K562 (cell line): Measurements from ENCODE around the gene NRP2. TPM values are rescaled to one million over a fixed set of nuclear protein-coding genes. Genes with fewer than 3 reads are reported as not detected.

Experiments used
- ATAC-seq: fragments of 200-7000 bp; cut with Tn5 transposase; 3 replicates; pipeline ENCODE4 v1.9.1; 2020; ENCODE audit warnings: moderate library complexity
- BruUV-seq: library from RNA; stranded (reverse); fragments of 400-500 nt; replicated peaks from 2 replicates; lab custom pipeline; 2021; lab: Mats Ljungman, UMichigan
- CTCF ChIA-PET: fragments of 300-600 bp; formaldehyde crosslinking; extraction: SDS; loops from one replicate; lab custom pipeline; 2021; ENCODE audit warnings: low intra/inter-chr PET ratio; lab: Yijun Ruan, JAX
- POLR2A ChIA-PET: fragments of 300-600, 350-650 bp; sonication (Branson Sonifier 250); formaldehyde crosslinking; extraction: SDS; loops from one replicate; lab custom pipeline; 2021; ENCODE audit warnings: antibody characterized with exemption, inconsistent platforms; lab: Yijun Ruan, JAX
- DNase-seq, 4 experiments: peaks; one replicate each; pipeline versions ENCODE4 v3.0.0 to v3.0.0-alpha.2; 2011 to 2018; ENCODE audit warnings: low spot score in 3 of 4, mixed read lengths in 3 of 4; ENCODE audit errors: extremely low read depth in 1 of 4
- FAIRE-seq: peaks from 2 replicates; lab custom pipeline; 2011; peaks lifted over from hg19 to GRCh38; lab: Jason Lieb, UNC
- H2AFZ ChIP-seq: 2 replicates; pipeline ENCODE4 v1.6.0; 2011; ENCODE audit warnings: low read depth, low read length, control low read depth, inconsistent platforms
- H3K27ac ChIP-seq: fragments of 200-600 bp; 3 replicates; pipeline ENCODE4 v1.8.0; 2011; ENCODE audit warnings: low read depth, mild to moderate bottlenecking, control low read depth, inconsistent platforms, low read length, moderate library complexity, mixed read lengths; ENCODE audit errors: extremely low read depth
- H3K27me3 ChIP-seq, 2 experiments: fragments of 300-600 bp in 1 of 2; 2 replicates in 1 of 2; 3 replicates in 1 of 2; pipeline versions ENCODE4 v1.6.0 to v1.8.0; 2011; ENCODE audit warnings: inconsistent platforms in 2 of 2, low read length in 2 of 2, mild to moderate bottlenecking in 1 of 2, mixed read lengths in 1 of 2, moderate library complexity in 1 of 2; ENCODE audit not compliant: control insufficient read depth in 2 of 2, insufficient read depth in 2 of 2
- H3K36me3 ChIP-seq: fragments of 300-600 bp; 3 replicates; pipeline ENCODE4 v1.8.0; 2011; ENCODE audit warnings: mild to moderate bottlenecking, low read length, inconsistent platforms; ENCODE audit not compliant: control insufficient read depth, insufficient read depth
- H3K4me1 ChIP-seq, 2 experiments: fragments of 200-600 bp in 1 of 2; replicated peaks in 1 of 2; 2 replicates in 1 of 2; 3 replicates in 1 of 2; pipeline versions ENCODE4 v1.5.1 to v1.8.0; 2011; ENCODE audit warnings: inconsistent platforms in 2 of 2, low read length in 2 of 2, mild to moderate bottlenecking in 1 of 2, mixed read lengths in 1 of 2, moderate library complexity in 1 of 2; ENCODE audit not compliant: control insufficient read depth in 2 of 2, insufficient read depth in 2 of 2
- H3K4me2 ChIP-seq: 2 replicates; pipeline ENCODE4 v1.6.1; 2011; ENCODE audit warnings: low read length, control low read depth, inconsistent platforms, mixed read lengths; ENCODE audit not compliant: insufficient read depth
- H3K4me3 ChIP-seq: fragments of 200-600 bp; sonication (generic), shearing (Covaris generic); 2 replicates; pipeline ENCODE4 v1.5.1; 2016; ENCODE audit warnings: control low read depth, inconsistent platforms
- H3K79me2 ChIP-seq: fragments of 200-600 bp; 3 replicates; pipeline ENCODE4 v1.8.0; 2011; ENCODE audit warnings: low read length, inconsistent platforms; ENCODE audit not compliant: control insufficient read depth, insufficient read depth
- H3K9ac ChIP-seq, 2 experiments: 2 replicates each; pipeline versions ENCODE4 v1.6.0 to v1.6.1; 2011; ENCODE audit warnings: low read depth in 2 of 2, low read length in 2 of 2, control low read depth in 1 of 2, inconsistent platforms in 1 of 2, mild to moderate bottlenecking in 1 of 2, mixed read lengths in 1 of 2; ENCODE audit not compliant: insufficient read depth in 1 of 2
- H3K9me1 ChIP-seq: one replicate; pipeline ENCODE4 v1.6.0; 2011; ENCODE audit warnings: inconsistent platforms, mild to moderate bottlenecking, low read length, moderate library complexity; ENCODE audit not compliant: control insufficient read depth, insufficient read depth
- H3K9me3 ChIP-seq: replicated peaks from 2 replicates; pipeline ENCODE4 v1.5.1; 2011; ENCODE audit warnings: low read depth, low read length, inconsistent platforms; ENCODE audit not compliant: control insufficient read depth, insufficient read depth
- H4K20me1 ChIP-seq: replicated peaks from 2 replicates; pipeline ENCODE4 v1.6.1; 2011; ENCODE audit warnings: low read length, inconsistent platforms, mixed read lengths; ENCODE audit not compliant: control insufficient read depth, insufficient read depth
- CBFA2T2 ChIP-seq: fragments of 450-650 bp; conservative IDR thresholded peaks from 2 replicates; pipeline ENCODE4 v1.6.1; 2017; ENCODE audit warnings: mild to moderate bottlenecking
- CREM ChIP-seq: IDR thresholded peaks from 2 replicates; pipeline ENCODE4 v1.6.1; 2014; ENCODE audit warnings: antibody characterized with exemption, low read depth
- ERF ChIP-seq: fragments of 450-650 bp; formaldehyde crosslinking; IDR thresholded peaks from 2 replicates; pipeline ENCODE4 v1.4.0; 2020; ENCODE audit warnings: mild to moderate bottlenecking, mixed read lengths
- SMC3 ChIP-seq: conservative IDR thresholded peaks from 2 replicates; pipeline ENCODE4 v1.6.1; 2011; ENCODE audit warnings: low read depth, low read length, improper control_type of control experiment; ENCODE audit not compliant: insufficient read depth
- TCF3 ChIP-seq: sonication (generic); formaldehyde crosslinking; IDR thresholded peaks from 2 replicates; pipeline ENCODE4 v1.4.0; 2020; ENCODE audit warnings: mild to moderate bottlenecking, missing genetic modification reagents
- WGBS: fragments of 100-300 bp; shearing (Covaris generic); methylation state at CpG from one replicate; pipeline ENCODE4 v1.1.6; 2016; ENCODE audit warnings: low coverage, mixed read lengths; ENCODE audit not compliant: insufficient coverage; ENCODE audit errors: missing lambda C conversion rate; 5-methylcytosine and 5-hydroxymethylcytosine counted together
- in situ Hi-C: fragments of 300-500 bp; cut with MboI; formaldehyde crosslinking; loops from 4 replicates; pipeline ENCODE4 v1.15.0; 2018; ENCODE audit warnings: inconsistent platforms, mixed read lengths
- intact Hi-C: fragments of 100-400 bp; cut with micrococcal nuclease; formaldehyde crosslinking; loops from 2 replicates; pipeline ENCODE4 v1.14.2; 2022
- polyA plus RNA-seq, 8 experiments: library from polyadenylated mRNA; depleted of rRNA in 4 of 8; stranded (reverse) in 5 of 8; unstranded in 3 of 8; fragments of >200 nt; fragmentation: Nextera tagmentation in 2 of 8; fragmentation: Illumina TruSeq in 1 of 8; extraction: Ambion mirVana in 2 of 8; extraction: Trizol in 1 of 8; gene quantifications; 2 replicates each; pipeline versions ENCODE4 v1.2.1 to v1.2.3, GENCODE V29; 2011 to 2014; ENCODE audit warnings: inconsistent platforms in 1 of 8, missing spikeins in 1 of 8
- total RNA-seq, 7 experiments: library from RNA; depleted of rRNA in 6 of 7; stranded (reverse); fragments of >200 nt in 6 of 7; fragmentation: Illumina TruSeq in 2 of 7; extraction: Trizol in 2 of 7; gene quantifications; 2 replicates each; pipeline versions ENCODE4 v1.2.1 to v1.2.3, GENCODE V29; 2011 to 2021; ENCODE audit warnings: low replicate concordance in 1 of 7
- TF ChIP-seq, protein P1 (sequence below), 3 experiments: IDR thresholded peaks in 2 of 3; conservative IDR thresholded peaks in 1 of 3; 2 replicates each; pipeline ENCODE4 v1.5.1; 2011 to 2012; ENCODE audit warnings: low read length in 3 of 3, mild to moderate bottlenecking in 3 of 3, control low read depth in 2 of 3, improper control_type of control experiment in 1 of 3, inconsistent platforms in 1 of 3, low read depth in 1 of 3, mixed read lengths in 1 of 3, moderate library complexity in 1 of 3; ENCODE audit not compliant: insufficient read depth in 2 of 3
- TF ChIP-seq, protein P2 (sequence below), 2 experiments: fragments of 450-650 bp; formaldehyde crosslinking in 1 of 2; IDR thresholded peaks; 2 replicates each; pipeline versions ENCODE4 v1.4.0 to v1.6.1; 2014 to 2020; ENCODE audit warnings: mild to moderate bottlenecking in 2 of 2, borderline replicate concordance in 1 of 2, low read depth in 1 of 2
- TF ChIP-seq, protein P3 (sequence below): fragments of 200-800 bp; sonication (Bioruptor generic); IDR thresholded peaks from 2 replicates; pipeline ENCODE4 v1.6.1; 2017; ENCODE audit warnings: missing genetic modification characterization, missing compliant biosample characterization

The NRP2 gene
- total and polyA plus RNA-seq, 9 of the 15 experiments (the other 6 are each of a cell fraction or from before 2014, with no cell fraction given) = 0.05 to 0.31 (median 0.15) TPM; not detected in 5

DNA sequence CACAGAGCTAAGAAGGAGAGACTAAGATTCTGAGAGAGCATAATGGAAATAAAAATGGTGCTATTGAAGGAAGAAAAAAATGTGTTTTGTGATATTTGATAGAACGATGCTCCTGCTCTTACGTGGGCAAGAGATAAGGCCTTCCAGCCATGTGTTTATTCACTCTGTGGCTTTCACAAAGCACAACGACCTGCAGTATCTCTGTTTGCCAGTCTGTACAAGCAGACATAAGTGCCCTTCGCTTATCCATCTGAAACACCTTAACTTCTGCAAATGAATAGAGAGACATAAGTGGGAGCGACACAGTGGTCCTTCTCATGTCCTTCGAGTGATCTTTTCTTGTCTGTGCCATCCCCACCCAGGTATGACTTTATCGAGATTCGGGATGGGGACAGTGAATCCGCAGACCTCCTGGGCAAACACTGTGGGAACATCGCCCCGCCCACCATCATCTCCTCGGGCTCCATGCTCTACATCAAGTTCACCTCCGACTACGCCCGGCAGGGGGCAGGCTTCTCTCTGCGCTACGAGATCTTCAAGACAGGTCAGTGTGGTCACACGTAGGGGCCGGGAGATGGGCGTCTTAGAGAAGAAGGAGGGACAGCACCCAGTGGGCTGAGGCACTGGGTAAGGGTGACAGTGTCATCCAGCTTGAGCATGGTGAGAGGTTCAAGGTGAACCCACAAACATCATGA, 33.7 kb downstream of the NRP2 start:
- Histone ChIP-seq H3K4me3 (no peak overlapping the region), H3K27ac (no peak overlapping the region), H3K36me3 (no peaks in the 10 kb centered on the region), H3K79me2 (no peaks in the 10 kb centered on the region), H3K9me3 (no peaks in the 10 kb centered on the region), H3K9ac (no peak overlapping the region), H3K9me1 (no peaks in the 10 kb centered on the region), H3K4me2 (no peak overlapping the region), H3K27me3 (peaks cover 0 to 19% of the 10 kb centered on the region in 2 experiments; a peak in 2 of 5 replicates), H2AFZ (no peak overlapping the region), H4K20me1 (no peaks in the 10 kb centered on the region), H3K4me1 (no peaks in the 10 kb centered on the region; a peak in 1 of 5 replicates)
- intact Hi-C loops = no loop called here
- no TSS peak for BruUV-seq
- FAIRE-seq = no peak
- 8% methylated on average over 15 of the region's 20 CpGs for WGBS
- ChIA-PET CTCF (interaction anchor here (0.6 to 0.7 kb wide), 2 partner anchors 210 to 232 kb away, joined by 4 read pairs; no protein-coding TSS in a partner anchor), POLR2A (no interaction called here)
- DNase-seq = peak; percentile 66 to 74 (median 72)
- in situ Hi-C loops = no loop called here
- peak; percentile 96 for ATAC-seq
- TF ChIP-seq, protein P1, sequence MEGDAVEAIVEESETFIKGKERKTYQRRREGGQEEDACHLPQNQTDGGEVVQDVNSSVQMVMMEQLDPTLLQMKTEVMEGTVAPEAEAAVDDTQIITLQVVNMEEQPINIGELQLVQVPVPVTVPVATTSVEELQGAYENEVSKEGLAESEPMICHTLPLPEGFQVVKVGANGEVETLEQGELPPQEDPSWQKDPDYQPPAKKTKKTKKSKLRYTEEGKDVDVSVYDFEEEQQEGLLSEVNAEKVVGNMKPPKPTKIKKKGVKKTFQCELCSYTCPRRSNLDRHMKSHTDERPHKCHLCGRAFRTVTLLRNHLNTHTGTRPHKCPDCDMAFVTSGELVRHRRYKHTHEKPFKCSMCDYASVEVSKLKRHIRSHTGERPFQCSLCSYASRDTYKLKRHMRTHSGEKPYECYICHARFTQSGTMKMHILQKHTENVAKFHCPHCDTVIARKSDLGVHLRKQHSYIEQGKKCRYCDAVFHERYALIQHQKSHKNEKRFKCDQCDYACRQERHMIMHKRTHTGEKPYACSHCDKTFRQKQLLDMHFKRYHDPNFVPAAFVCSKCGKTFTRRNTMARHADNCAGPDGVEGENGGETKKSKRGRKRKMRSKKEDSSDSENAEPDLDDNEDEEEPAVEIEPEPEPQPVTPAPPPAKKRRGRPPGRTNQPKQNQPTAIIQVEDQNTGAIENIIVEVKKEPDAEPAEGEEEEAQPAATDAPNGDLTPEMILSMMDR (IDR thresholded peaks at IDR 0.05 in 2 of 3, conservative IDR thresholded peaks at IDR 0.05 in 1 of 3; ENCODE audit: insufficient read depth in 2 of 3, low read depth in 1 of 3, low read length in 3 of 3) = peak; percentile 58 to 69 (median 59)
- TF ChIP-seq, protein P2, sequence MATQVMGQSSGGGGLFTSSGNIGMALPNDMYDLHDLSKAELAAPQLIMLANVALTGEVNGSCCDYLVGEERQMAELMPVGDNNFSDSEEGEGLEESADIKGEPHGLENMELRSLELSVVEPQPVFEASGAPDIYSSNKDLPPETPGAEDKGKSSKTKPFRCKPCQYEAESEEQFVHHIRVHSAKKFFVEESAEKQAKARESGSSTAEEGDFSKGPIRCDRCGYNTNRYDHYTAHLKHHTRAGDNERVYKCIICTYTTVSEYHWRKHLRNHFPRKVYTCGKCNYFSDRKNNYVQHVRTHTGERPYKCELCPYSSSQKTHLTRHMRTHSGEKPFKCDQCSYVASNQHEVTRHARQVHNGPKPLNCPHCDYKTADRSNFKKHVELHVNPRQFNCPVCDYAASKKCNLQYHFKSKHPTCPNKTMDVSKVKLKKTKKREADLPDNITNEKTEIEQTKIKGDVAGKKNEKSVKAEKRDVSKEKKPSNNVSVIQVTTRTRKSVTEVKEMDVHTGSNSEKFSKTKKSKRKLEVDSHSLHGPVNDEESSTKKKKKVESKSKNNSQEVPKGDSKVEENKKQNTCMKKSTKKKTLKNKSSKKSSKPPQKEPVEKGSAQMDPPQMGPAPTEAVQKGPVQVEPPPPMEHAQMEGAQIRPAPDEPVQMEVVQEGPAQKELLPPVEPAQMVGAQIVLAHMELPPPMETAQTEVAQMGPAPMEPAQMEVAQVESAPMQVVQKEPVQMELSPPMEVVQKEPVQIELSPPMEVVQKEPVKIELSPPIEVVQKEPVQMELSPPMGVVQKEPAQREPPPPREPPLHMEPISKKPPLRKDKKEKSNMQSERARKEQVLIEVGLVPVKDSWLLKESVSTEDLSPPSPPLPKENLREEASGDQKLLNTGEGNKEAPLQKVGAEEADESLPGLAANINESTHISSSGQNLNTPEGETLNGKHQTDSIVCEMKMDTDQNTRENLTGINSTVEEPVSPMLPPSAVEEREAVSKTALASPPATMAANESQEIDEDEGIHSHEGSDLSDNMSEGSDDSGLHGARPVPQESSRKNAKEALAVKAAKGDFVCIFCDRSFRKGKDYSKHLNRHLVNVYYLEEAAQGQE (IDR thresholded peaks at IDR 0.05; ENCODE audit: borderline replicate concordance) = 0 out of 2 replicates have a peak, but pooled peaks have one; percentile 10
- TF ChIP-seq, protein P2 (CRISPR knock-in tag; IDR thresholded peaks at IDR 0.05; ENCODE audit: low read depth) = no peak
- TF ChIP-seq CBFA2T2 = peak; percentile 19; the same call in 1 of the 2 replicates
- TF ChIP-seq CREM = no peak
- peak; percentile 43; the same call in 1 of the 2 replicates for TF ChIP-seq SMC3
- TF ChIP-seq, protein P3, sequence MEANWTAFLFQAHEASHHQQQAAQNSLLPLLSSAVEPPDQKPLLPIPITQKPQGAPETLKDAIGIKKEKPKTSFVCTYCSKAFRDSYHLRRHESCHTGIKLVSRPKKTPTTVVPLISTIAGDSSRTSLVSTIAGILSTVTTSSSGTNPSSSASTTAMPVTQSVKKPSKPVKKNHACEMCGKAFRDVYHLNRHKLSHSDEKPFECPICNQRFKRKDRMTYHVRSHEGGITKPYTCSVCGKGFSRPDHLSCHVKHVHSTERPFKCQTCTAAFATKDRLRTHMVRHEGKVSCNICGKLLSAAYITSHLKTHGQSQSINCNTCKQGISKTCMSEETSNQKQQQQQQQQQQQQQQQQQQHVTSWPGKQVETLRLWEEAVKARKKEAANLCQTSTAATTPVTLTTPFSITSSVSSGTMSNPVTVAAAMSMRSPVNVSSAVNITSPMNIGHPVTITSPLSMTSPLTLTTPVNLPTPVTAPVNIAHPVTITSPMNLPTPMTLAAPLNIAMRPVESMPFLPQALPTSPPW (CRISPR knock-in tag) = peak; percentile 28; the same call in 1 of the 2 replicates
- no peak for TF ChIP-seq ERF (CRISPR knock-in tag)
- TF ChIP-seq TCF3 (CRISPR knock-in tag) = no peak
